GM21526 (cell line): ENCODE data around the gene RAD18.

Source experiments
- ATAC-seq: cut with Tn5 transposase; IDR thresholded peaks from one replicate; pipeline ENCODE4 v1.9.1; 2021; ENCODE audit warnings: moderate library complexity; ENCODE audit not compliant: unreplicated experiment, low FRiP score

Gene RAD18

GRCh38 chr3:8870134-8870533, 93.1 kb downstream of the RAD18 start:
- no peak for ATAC-seq

GRCh38 chr3:8869613-8870012, 93.7 kb downstream of the RAD18 start:
- no peak for ATAC-seq

GRCh38 chr3:8868996-8869395, 94.3 kb downstream of the RAD18 start:
- no peak for ATAC-seq

GRCh38 chr3:8867646-8868045, 95.6 kb downstream of the RAD18 start:
- ATAC-seq, result no peak

GRCh38 chr3:8865697-8866096, 97.6 kb downstream of the RAD18 start:
- no peak for ATAC-seq

- no peak for ATAC-seq
These were observed 98.6 kb downstream of the RAD18 start for GRCh38 chr3:8864402-8865350.

GRCh38 chr3:8863891-8864290, 99.4 kb downstream of the RAD18 start:
- no peak for ATAC-seq

- no peak for ATAC-seq
These were observed 105.4 kb downstream of the RAD18 start for GRCh38 chr3:8857720-8858367.

- ATAC-seq, result no peak
These were observed 106.6 kb downstream of the RAD18 start for GRCh38 chr3:8856721-8857120.

GRCh38 chr3:8856071-8856470, 107.2 kb downstream of the RAD18 start:
- no peak for ATAC-seq

GRCh38 chr3:8854656-8855055, 108.6 kb downstream of the RAD18 start:
- ATAC-seq, result no peak

- no peak for ATAC-seq
These were observed 110.2 kb downstream of the RAD18 start for GRCh38 chr3:8853081-8853480.

- no peak for ATAC-seq
These were observed 110.8 kb downstream of the RAD18 start for GRCh38 chr3:8852511-8852910.

GRCh38 chr3:8851703-8852102, 111.6 kb downstream of the RAD18 start:
- ATAC-seq, result no peak

- no peak for ATAC-seq
These were observed 114.6 kb downstream of the RAD18 start for GRCh38 chr3:8848696-8849131.

- no peak for ATAC-seq
These were observed 116.0 kb downstream of the RAD18 start for GRCh38 chr3:8847317-8847716.

GRCh38 chr3:8846176-8846575, 117.1 kb downstream of the RAD18 start:
- ATAC-seq, result no peak

GRCh38 chr3:8845641-8846040, 117.6 kb downstream of the RAD18 start:
- no peak for ATAC-seq

GRCh38 chr3:8843347-8843746, 119.9 kb downstream of the RAD18 start:
- no peak for ATAC-seq

- ATAC-seq, result no peak
These were observed 121.0 kb downstream of the RAD18 start for GRCh38 chr3:8842293-8842692.

GRCh38 chr3:8841472-8841871, 121.8 kb downstream of the RAD18 start:
- ATAC-seq, result no peak

GRCh38 chr3:8840556-8840955, 122.7 kb downstream of the RAD18 start:
- ATAC-seq, result no peak
